Calu3 (cell line): ENCODE data around the gene HSD17B8. TPM values are rescaled to one million over a fixed set of nuclear protein-coding genes. Genes with fewer than 3 reads are reported as not detected.

Experiments
- BruUV-seq: library from RNA; stranded (reverse); fragments of 400-500 nt; replicated peaks from 2 replicates; lab custom pipeline; 2021; lab: Mats Ljungman, UMichigan
- CTCF ChIA-PET: fragments of 300-600 bp; sonication (Branson Sonifier 250); formaldehyde crosslinking; loops from one replicate; lab custom pipeline; 2022; ENCODE audit warnings: antibody characterized with exemption; lab: Charles Lee
- DNase-seq: peaks from one replicate; pipeline ENCODE4 v3.0.0; 2022
- H3K27ac Mint-ChIP-seq: one replicate; pipeline ENCODE4 v1.8.0; 2022; ENCODE audit warnings: mixed read lengths; ENCODE audit not compliant: unreplicated experiment
- H3K27me3 Mint-ChIP-seq: one replicate; pipeline ENCODE4 v1.8.0; 2022; ENCODE audit warnings: mixed read lengths; ENCODE audit not compliant: unreplicated experiment
- H3K36me3 Mint-ChIP-seq: one replicate; pipeline ENCODE4 v1.8.0; 2022; ENCODE audit warnings: mild to moderate bottlenecking, moderate library complexity, mixed read lengths; ENCODE audit not compliant: insufficient read depth, unreplicated experiment
- H3K4me1 Mint-ChIP-seq: one replicate; pipeline ENCODE4 v1.8.0; 2022; ENCODE audit warnings: mild to moderate bottlenecking, low read depth, mixed read lengths; ENCODE audit not compliant: unreplicated experiment
- H3K4me3 Mint-ChIP-seq: one replicate; pipeline ENCODE4 v1.8.0; 2022; ENCODE audit warnings: mild to moderate bottlenecking, low read depth, moderate library complexity, mixed read lengths; ENCODE audit not compliant: unreplicated experiment
- H3K9me3 Mint-ChIP-seq: one replicate; pipeline ENCODE4 v1.8.0; 2022; ENCODE audit warnings: low read depth, mixed read lengths; ENCODE audit not compliant: unreplicated experiment
- intact Hi-C: fragments of 100-400 bp; cut with micrococcal nuclease; formaldehyde crosslinking; loops from one replicate; pipeline ENCODE4 v1.10.0; 2022; ENCODE audit not compliant: unreplicated experiment
- total RNA-seq: library from RNA; stranded (reverse); gene quantifications from 2 replicates; pipeline ENCODE4 v1.2.3, GENCODE V29; 2022
- TF ChIP-seq, protein P1 (sequence below): fragments of 200-600 bp; IDR thresholded peaks from one replicate; pipeline ENCODE4 v1.8.0; 2022; ENCODE audit warnings: antibody characterized with exemption; ENCODE audit not compliant: unreplicated experiment

Gene HSD17B8
- total RNA-seq, 1 experiment from 2014 or later = 41.7 TPM

DNA sequence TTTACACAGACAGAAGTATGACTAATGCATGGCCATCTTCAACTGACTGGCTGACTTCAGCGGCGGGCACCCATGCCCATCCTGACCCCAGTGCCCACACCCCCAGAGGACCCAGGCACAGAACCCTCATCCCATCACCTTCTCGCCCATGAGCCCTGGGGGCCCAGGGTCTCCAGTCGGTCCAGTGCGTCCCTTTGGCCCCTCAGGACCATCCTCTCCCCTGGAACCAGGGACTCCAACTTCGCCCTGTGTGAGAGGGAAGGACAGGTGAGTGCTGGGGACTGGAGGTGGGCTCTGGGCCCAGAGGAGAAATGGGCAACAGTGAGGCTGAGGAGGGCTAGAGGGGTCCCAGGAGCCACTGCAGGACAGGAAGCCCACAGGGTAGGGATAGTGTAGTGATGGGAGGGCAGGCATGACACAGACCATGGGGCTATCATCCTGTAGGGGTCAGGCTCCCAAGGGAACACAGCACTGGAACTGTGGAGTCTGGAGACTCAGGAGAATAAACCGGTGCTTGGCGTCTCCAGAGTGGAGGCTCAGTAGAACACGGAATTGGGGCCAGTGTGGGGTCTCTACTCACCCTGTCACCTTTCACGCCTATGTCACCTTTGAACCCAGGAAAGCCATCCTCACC is 28.9 kb upstream of the HSD17B8 start:
- CTCF ChIA-PET = interaction anchor here (0.5 to 2.6 kb wide), 3 partner anchors 14 to 73 kb away, joined by 4 to 13 read pairs (median 13); no protein-coding TSS in a partner anchor
- Mint-ChIP-seq H3K9me3 (no peaks in the 10 kb centered on the region), H3K27me3 (peaks cover 89% of the 10 kb centered on the region), H3K36me3 (no peaks in the 10 kb centered on the region), H3K4me3 (no peak overlapping the region), H3K27ac (no peak overlapping the region), H3K4me1 (peaks cover 9% of the 10 kb centered on the region)
- DNase-seq = no peak
- TF ChIP-seq, protein P1, sequence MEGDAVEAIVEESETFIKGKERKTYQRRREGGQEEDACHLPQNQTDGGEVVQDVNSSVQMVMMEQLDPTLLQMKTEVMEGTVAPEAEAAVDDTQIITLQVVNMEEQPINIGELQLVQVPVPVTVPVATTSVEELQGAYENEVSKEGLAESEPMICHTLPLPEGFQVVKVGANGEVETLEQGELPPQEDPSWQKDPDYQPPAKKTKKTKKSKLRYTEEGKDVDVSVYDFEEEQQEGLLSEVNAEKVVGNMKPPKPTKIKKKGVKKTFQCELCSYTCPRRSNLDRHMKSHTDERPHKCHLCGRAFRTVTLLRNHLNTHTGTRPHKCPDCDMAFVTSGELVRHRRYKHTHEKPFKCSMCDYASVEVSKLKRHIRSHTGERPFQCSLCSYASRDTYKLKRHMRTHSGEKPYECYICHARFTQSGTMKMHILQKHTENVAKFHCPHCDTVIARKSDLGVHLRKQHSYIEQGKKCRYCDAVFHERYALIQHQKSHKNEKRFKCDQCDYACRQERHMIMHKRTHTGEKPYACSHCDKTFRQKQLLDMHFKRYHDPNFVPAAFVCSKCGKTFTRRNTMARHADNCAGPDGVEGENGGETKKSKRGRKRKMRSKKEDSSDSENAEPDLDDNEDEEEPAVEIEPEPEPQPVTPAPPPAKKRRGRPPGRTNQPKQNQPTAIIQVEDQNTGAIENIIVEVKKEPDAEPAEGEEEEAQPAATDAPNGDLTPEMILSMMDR = no peak
- no TSS peak for BruUV-seq
- intact Hi-C loops = no loop called here

DNA sequence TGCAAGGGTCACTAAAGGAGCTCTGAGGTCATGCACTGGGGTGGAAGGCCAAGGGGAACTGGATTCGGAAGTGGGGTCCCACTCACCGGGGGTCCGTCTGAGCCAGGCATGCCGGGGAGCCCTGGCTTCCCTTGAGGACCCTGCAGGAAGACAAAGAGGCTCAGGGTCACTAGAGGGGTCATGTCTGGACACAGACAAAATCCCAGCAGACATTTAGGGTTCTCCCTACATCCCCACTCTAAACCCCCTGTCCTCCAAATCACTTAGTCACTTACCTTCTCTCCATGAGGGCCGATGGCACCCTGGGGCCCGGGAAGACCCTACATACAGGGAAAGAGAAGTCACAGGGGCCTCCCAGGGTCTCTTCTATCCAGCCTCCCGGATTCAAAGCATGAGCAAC is 27.5 kb upstream of the HSD17B8 start:
- H3K27ac Mint-ChIP-seq = no peak overlapping the region
- H3K27me3 Mint-ChIP-seq = peaks cover 97% of the 10 kb centered on the region
- H3K9me3 Mint-ChIP-seq = no peaks in the 10 kb centered on the region
- intact Hi-C loops = no loop called here
- no TSS peak for BruUV-seq
- TF ChIP-seq, protein P1 = no peak
- H3K4me1 Mint-ChIP-seq = peaks cover 9% of the 10 kb centered on the region
- H3K4me3 Mint-ChIP-seq = no peak overlapping the region
- CTCF ChIA-PET = no interaction called here
- DNase-seq = no peak
- H3K36me3 Mint-ChIP-seq = no peaks in the 10 kb centered on the region

DNA sequence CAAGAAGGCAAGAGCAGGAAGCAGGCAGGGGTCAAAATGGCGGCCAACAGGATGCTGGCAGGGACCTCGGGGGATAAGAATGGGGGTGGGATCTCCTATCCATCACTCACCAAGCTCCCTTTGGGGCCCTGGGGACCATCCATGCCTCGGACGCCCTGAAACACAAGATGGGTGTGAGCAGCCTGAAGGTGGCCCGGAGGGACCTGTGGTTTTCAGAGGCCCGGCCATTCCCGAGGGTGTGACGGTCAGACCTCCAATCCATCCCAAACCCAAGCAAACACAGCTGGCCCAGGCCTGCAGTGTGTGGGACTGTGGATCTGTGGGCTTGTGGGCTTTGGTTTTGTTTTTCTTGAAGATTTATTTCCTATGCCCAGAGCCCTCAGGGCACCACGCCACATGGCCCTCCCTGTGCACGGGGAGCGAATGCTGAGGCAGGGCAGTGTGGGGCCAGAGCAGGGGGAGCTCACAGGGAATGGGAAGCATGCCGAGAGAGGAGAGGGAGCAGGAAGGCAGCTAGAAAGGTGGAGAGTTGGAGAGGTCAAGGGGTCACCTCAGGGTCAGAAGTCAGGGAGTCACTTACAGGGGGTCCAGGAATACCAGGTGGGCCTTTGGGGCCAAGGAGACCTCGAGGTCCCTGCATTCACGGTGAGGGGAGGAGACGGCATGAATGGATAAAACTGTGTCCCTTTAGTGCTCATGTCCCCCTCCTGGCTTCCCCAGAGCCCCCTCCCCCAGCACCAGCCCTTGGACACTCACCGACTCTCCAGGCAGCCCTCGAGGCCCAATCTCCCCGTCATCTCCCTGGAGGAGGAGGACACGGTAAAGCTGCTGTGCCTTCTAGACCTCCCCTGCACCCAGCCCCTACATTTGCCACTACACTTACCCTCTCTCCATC is 26.7 kb upstream of the HSD17B8 start:
- CTCF ChIA-PET = interaction anchor here (1.0 kb wide), 1 partner anchor 71 kb away, joined by 3 read pairs; no protein-coding TSS in a partner anchor
- H3K4me1 Mint-ChIP-seq = peaks cover 2% of the 10 kb centered on the region
- H3K27me3 Mint-ChIP-seq = peaks cover 88% of the 10 kb centered on the region
- no peaks in the 10 kb centered on the region for H3K9me3 Mint-ChIP-seq
- intact Hi-C loops = no loop called here
- TF ChIP-seq, protein P1 = no peak
- H3K4me3 Mint-ChIP-seq = no peak overlapping the region
- no TSS peak for BruUV-seq
- DNase-seq = no peak
- H3K36me3 Mint-ChIP-seq = no peaks in the 10 kb centered on the region
- H3K27ac Mint-ChIP-seq = no peak overlapping the region

DNA sequence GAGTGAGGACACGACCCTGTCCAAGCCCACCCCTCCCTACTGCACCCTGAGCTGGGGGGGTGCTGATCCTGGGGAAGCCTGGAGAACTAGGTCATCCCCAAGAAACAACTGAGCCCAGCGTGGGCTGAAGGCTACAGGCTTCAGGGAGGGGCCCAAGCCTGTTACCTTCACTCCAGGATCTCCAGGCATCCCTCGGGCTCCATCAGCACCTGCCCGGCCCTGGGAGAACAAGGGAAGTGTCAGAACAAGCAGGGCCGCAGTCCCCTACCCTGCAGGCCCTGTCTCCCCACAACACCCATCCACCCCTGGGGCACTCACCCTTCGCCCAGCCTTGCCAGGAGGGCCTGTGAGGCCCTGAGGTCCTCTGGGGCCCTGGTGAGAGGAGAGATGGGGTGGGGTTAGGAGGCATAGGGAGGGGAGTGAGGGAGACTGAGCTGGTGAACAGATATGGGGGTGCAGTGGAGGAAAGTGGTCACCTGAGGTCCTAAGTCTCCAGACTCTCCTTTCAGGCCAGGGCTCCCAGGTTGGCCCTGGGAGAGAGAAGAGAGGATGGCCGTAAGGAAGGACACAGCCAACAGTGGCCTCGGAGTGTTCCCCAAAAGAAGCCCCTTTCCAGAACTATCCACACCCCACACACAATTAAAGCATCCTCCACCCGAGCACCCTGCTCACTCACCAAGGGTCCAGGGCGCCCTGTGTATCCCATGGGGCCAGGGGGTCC is 25.5 kb upstream of the HSD17B8 start:
- Mint-ChIP-seq H3K27me3 (peaks cover 78% of the 10 kb centered on the region), H3K4me1 (no peaks in the 10 kb centered on the region), H3K4me3 (no peak overlapping the region), H3K9me3 (peaks cover 4% of the 10 kb centered on the region), H3K36me3 (no peaks in the 10 kb centered on the region), H3K27ac (no peak overlapping the region)
- intact Hi-C loops = no loop called here
- CTCF ChIA-PET = interaction anchor here (1.0 kb wide), 1 partner anchor 70 kb away, joined by 3 read pairs; no protein-coding TSS in a partner anchor
- TF ChIP-seq, protein P1 = no peak
- BruUV-seq = no TSS peak
- no peak for DNase-seq
